ENCODE data around the gene B4GALNT4. TPM values are rescaled to one million over a fixed set of nuclear protein-coding genes. Genes with fewer than 3 reads are reported as not detected.
"Not testable (repeated sequence)": the region's sequence is repeated elsewhere in the genome, so short reads cannot be mapped to it uniquely, and the experiment has no call there.

The B4GALNT4 gene
- total RNA-seq, 1 donor from 2014 or later, result 0.38 TPM

DNA sequence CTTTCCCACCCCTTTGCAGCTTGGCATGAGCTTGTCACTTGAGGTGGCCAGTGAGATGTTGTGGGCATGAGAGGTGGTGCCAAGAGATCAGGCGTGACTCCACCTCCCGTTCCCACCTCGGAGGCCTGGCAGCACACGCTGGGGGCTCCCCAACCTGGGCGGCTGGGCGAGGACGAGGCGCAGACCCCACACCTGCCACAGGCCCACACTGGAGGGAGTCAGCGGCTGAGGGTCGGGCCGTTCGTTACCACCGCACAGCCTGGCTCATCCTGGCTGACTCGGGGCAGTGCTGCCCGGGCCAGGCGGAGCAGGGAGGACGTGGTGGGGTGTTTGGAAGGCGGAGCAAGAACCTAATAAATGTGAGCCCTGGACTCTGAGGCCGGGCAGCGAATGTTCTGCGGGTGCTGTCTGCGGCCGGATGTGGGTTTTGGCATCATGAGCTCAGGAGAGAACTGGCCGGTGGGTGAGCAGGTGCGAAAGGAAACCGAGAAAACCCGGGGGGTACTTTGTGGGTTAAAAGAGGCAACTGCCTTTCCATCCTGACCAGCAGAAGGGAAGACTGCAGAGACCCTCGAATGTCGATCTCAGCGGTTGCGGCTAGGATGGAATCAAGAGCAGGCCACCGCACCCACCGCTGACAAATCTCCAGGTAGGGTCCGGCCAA is 38.5 kb upstream of the B4GALNT4 start:
- intact Hi-C loops (cut with DNase I), result no loop called here
- ATAC-seq, result no peak
- TF ChIP-seq, protein P1, sequence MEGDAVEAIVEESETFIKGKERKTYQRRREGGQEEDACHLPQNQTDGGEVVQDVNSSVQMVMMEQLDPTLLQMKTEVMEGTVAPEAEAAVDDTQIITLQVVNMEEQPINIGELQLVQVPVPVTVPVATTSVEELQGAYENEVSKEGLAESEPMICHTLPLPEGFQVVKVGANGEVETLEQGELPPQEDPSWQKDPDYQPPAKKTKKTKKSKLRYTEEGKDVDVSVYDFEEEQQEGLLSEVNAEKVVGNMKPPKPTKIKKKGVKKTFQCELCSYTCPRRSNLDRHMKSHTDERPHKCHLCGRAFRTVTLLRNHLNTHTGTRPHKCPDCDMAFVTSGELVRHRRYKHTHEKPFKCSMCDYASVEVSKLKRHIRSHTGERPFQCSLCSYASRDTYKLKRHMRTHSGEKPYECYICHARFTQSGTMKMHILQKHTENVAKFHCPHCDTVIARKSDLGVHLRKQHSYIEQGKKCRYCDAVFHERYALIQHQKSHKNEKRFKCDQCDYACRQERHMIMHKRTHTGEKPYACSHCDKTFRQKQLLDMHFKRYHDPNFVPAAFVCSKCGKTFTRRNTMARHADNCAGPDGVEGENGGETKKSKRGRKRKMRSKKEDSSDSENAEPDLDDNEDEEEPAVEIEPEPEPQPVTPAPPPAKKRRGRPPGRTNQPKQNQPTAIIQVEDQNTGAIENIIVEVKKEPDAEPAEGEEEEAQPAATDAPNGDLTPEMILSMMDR (IDR thresholded peaks at IDR 0.05), result no peak

DNA sequence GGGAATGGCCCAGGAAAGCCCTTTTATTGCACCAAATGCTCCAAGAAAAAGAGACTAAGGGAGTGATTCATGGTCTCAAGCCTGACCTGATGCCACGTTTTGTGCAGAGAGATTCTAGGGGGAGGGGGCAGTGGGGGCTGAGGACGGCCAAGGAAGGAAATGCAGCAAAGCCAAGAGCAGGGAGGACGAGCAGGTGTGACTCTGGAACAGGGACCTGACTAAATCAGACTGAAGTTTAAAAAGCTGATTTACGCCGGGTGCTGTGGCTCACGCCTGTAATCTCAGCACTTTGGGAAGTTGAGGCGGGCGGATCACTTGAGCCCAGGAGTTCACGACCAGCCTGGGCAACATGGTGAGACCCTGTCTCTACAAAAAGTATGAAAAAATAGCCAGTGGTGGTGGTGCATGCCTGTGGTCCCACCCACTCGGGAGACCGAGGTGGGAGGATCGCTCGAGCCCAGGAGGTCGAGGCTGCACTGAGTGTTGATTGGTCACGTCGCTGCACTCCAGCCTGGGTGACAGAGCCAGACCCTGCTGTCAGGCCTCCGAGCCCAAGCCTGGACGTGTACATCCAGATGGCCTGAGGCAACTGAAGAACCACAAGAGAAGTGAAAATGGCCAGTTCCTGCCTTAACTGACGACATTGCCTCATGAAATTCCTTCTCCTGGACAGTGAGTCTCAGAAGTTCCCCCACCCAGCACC is 37.8 kb upstream of the B4GALNT4 start:
- ATAC-seq (no peak), DNase-seq (no peak)
- H3K4me3 ChIP-seq, result no peak overlapping the region
- no peaks in the 10 kb centered on the region for H3K27me3 ChIP-seq (ENCODE audit: low read depth)
- no peaks in the 10 kb centered on the region for H3K9me3 ChIP-seq
- H3K36me3 ChIP-seq, result no peaks in the 10 kb centered on the region
- H3K4me1 ChIP-seq, result peaks cover 29% of the 10 kb centered on the region
- TF ChIP-seq, protein P1 (IDR thresholded peaks at IDR 0.05), result no peak
- intact Hi-C loops (cut with DNase I), result no loop called here
- no peak overlapping the region for H3K27ac ChIP-seq

More for the DNA sequence above, 38.5 kb upstream of the B4GALNT4 start:
- Histone ChIP-seq H3K9me3 (no peaks in the 10 kb centered on the region), H3K27ac (no peak overlapping the region), H3K36me3 (no peaks in the 10 kb centered on the region), H3K4me3 (no peak overlapping the region), H3K27me3 (ENCODE audit: low read depth) (no peaks in the 10 kb centered on the region), H3K4me1 (peaks cover 29% of the 10 kb centered on the region)
- DNase-seq, result no peak

DNA sequence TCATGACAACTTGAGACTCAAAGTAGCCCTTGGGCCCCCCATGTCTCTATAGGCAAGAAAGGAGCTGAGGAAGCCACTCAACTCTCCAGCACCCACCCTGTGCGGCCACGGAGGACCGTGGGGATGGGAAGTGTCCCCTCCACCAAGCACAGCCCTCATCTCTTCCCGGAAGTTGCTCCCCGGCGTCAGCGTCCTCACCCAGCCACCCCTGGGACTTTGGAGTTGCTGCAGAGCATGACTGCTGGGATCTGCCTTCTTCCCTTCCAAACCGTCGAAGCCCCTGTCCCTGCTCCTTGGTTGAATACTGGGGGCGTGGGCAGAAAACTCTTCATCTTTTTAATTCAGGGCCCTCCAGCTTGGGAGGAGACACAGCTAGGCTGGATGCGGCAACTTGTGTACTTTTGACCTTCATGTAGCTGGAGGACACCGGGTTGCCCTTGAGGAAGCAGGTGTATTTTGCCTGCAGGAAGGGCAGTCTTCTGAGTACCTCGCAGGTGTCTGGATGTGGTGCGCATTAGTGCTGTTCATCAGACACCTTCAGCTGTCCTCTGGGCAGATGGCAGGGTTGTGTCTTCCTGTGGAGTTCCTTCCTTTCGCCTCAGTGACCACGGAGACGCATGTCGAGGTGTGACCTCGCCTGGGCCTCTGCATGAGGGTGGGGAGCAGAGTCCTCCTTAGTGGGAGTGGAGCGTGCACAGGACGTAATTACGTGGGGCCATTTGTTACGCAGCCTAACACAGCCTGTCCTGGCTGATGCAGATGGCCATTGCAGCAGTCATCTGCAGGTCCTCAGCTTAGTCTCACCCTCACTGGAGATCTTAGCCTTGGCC is 36.4 kb upstream of the B4GALNT4 start:
- DNase-seq (no peak), ATAC-seq (peak in 1 of 2 donors; percentile 14)
- no peak overlapping the region for H3K4me3 ChIP-seq
- H3K36me3 ChIP-seq, result no peaks in the 10 kb centered on the region
- no peak overlapping the region for H3K27ac ChIP-seq
- no peaks in the 10 kb centered on the region for H3K27me3 ChIP-seq (ENCODE audit: low read depth)
- H3K9me3 ChIP-seq, result no peaks in the 10 kb centered on the region
- H3K4me1 ChIP-seq, result peaks cover 18% of the 10 kb centered on the region
- TF ChIP-seq, protein P1 (IDR thresholded peaks at IDR 0.05), result no peak
- intact Hi-C loops (cut with DNase I), result no loop called here

DNA sequence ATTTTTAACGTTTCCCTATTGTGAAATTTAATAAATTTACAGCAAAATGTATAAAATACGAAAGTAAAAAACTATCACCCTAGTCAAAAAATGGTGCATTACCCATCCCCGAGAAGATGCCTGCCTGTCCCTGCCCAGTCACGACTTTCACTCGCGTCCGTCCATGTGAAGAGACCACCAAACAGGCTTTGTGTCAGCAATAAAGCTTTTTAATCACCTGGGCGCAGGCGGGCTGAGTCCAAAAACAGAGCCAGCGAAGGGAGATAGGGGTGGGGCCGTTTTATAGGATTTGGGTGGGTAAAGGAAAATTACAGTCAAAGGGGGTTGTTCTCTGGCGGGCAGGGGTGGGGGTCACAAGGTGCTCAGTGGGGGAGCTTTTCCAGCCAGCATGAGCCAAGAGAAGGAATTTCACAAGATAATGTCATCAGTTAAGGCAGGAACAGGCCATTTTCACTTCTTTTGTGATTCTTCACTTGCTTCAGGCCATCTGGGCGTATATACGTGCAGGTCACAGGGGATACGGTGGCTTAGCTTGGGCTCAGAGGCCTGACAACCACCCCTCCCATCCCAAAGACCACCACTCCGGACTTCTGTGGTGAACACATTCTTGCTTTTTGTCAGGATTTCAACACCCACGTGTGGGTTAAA is 35.6 kb upstream of the B4GALNT4 start:
- intact Hi-C loops (cut with DNase I); H3K4me3 ChIP-seq; DNase-seq; H3K36me3 ChIP-seq; H3K9me3 ChIP-seq; ATAC-seq; H3K27me3 ChIP-seq (ENCODE audit: low read depth): not testable (repeated sequence)
- H3K27ac ChIP-seq, result peak overlapping the region; percentile 11
- H3K4me1 ChIP-seq, result peaks cover 14% of the 10 kb centered on the region

DNA sequence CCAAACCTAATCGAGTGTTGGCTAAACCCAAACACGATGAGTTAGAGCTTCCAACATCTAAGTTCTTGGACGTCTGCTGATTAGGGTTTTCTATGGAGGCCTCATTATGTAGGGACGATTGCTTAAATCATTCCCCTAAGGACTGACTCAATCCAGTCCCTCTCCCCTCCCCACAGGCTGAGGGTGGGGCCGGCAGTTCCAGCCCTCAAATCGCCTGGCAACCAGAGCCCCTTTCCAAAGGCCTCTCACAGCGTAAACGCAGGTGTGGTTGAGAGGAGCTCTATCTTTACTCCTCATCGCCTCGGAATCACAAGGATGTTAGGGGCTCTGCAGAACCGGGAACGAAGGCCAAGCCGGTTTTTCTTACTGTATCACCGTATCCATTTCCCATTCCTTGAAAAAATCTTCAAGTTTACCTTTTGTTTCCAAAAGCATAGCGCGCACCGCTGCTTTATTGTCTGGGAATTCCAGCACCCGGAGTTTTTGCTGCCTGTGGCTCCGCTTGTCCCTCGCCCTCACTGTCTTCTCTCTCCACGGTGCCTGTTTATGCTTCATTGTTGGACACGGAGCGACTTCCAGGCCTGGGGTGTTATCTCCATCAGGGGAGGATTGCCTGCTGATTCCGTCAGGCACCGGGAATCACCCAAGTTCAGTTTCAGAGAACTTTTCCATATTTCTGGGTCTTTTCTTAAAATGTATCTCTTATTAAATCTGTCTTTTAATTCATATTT is 34.9 kb upstream of the B4GALNT4 start:
- peak overlapping the region; percentile 11 for H3K27ac ChIP-seq
- no peak overlapping the region for H3K4me3 ChIP-seq
- DNase-seq, result no peak
- no peaks in the 10 kb centered on the region for H3K27me3 ChIP-seq (ENCODE audit: low read depth)
- peaks cover 14% of the 10 kb centered on the region for H3K4me1 ChIP-seq
- TF ChIP-seq, protein P1 (IDR thresholded peaks at IDR 0.05), result no peak
- H3K36me3 ChIP-seq, result no peaks in the 10 kb centered on the region
- intact Hi-C loops (cut with DNase I), result no loop called here
- peak in 1 of 2 donors; percentile 51 for ATAC-seq
- no peaks in the 10 kb centered on the region for H3K9me3 ChIP-seq

All from lower lobe of right lung (tissue), 2 donors.